Adrenal gland (tissue), 5 donors: ENCODE measurements around the gene KLK14.

Experiments
- POLR2A ChIP-seq, 2 donors: fragments of 450-650 bp; IDR thresholded peaks; one replicate each; pipeline ENCODE4 v1.6.1; 2017; ENCODE audit warnings: antibody characterized with exemption in 2 of 2, mild to moderate bottlenecking in 2 of 2, moderate library complexity in 1 of 2
- TF ChIP-seq, protein P1 (sequence below), 6 experiments: fragments of 450-650 bp in 4 of 6; fragments of 200-600 bp in 2 of 6; sonication (generic) in 1 of 6; IDR thresholded peaks; 1 replicate in 5 of 6; 2 replicates in 1 of 6; pipeline versions ENCODE4 v1.5.1 to v1.8.0; 2016 to 2021; ENCODE audit warnings: antibody characterized with exemption in 6 of 6, mild to moderate bottlenecking in 2 of 6, moderate library complexity in 1 of 6
- donor health status: DM: no; HTN: no; CAD: no.

DNA sequence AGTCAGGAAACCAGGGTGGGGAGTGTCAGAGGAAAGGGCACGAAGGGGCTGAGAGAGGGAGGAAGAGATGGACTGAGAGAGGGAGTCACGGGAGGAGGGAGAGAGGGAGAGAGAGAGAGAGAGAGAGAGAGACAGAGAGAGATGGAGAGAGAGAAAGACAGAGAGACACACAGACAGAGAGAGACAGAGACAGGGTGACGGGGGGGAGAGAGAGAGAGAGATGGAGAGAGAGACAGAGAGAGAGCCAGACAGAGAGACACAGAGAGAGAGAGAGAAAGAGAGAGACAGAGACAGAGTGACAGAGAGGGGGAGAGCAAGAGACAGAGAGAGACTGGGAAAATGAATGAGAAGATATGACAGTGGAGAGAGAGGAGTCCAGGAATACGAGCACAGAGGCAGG is 494 bp upstream of the KLK14 start:
- TF ChIP-seq, protein P1, sequence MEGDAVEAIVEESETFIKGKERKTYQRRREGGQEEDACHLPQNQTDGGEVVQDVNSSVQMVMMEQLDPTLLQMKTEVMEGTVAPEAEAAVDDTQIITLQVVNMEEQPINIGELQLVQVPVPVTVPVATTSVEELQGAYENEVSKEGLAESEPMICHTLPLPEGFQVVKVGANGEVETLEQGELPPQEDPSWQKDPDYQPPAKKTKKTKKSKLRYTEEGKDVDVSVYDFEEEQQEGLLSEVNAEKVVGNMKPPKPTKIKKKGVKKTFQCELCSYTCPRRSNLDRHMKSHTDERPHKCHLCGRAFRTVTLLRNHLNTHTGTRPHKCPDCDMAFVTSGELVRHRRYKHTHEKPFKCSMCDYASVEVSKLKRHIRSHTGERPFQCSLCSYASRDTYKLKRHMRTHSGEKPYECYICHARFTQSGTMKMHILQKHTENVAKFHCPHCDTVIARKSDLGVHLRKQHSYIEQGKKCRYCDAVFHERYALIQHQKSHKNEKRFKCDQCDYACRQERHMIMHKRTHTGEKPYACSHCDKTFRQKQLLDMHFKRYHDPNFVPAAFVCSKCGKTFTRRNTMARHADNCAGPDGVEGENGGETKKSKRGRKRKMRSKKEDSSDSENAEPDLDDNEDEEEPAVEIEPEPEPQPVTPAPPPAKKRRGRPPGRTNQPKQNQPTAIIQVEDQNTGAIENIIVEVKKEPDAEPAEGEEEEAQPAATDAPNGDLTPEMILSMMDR (IDR thresholded peaks at IDR 0.05) = no peak
- TF ChIP-seq POLR2A (IDR thresholded peaks at IDR 0.05) = no peak
